SK-N-SH treated with all-trans-retinoic acid at 6 μM for 48 hours (cell line): Measurements from ENCODE around the gene DDX27.

Experiments
- ATAC-seq: fragments of 200-7000 bp; cut with Tn5 transposase; 3 replicates; pipeline ENCODE4 v1.9.1; 2020; ENCODE audit warnings: mild to moderate bottlenecking, moderate library complexity
- ARNTL ChIP-seq: fragments of 450-650 bp; formaldehyde crosslinking; IDR thresholded peaks from 2 replicates; pipeline ENCODE4 v1.5.0; 2020; ENCODE audit warnings: low read depth, mild to moderate bottlenecking, moderate library complexity, borderline replicate concordance
- BACH2 ChIP-seq: fragments of 250-450 bp; sonication (Bioruptor Pico); IDR thresholded peaks from 2 replicates; pipeline ENCODE4 v1.9.0; 2021; ENCODE audit warnings: mild to moderate bottlenecking, borderline replicate concordance
- CSDC2 ChIP-seq: fragments of 250-450 bp; sonication (Bioruptor Pico); IDR thresholded peaks from 2 replicates; pipeline ENCODE4 v1.5.0; 2020; ENCODE audit warnings: mild to moderate bottlenecking, moderate library complexity
- ESRRG ChIP-seq: fragments of 250-450 bp; sonication (Bioruptor Pico); IDR thresholded peaks from 2 replicates; pipeline ENCODE4 v1.6.1; 2021; ENCODE audit warnings: mild to moderate bottlenecking
- GLIS3 ChIP-seq: fragments of 250-450 bp; sonication (Bioruptor Pico); IDR thresholded peaks from 2 replicates; pipeline ENCODE4 v1.5.0; 2020; ENCODE audit warnings: mild to moderate bottlenecking, moderate library complexity
- ISL1 ChIP-seq: fragments of 250-450 bp; sonication (Bioruptor Pico); IDR thresholded peaks from 2 replicates; pipeline ENCODE4 v2.1.2; 2022; ENCODE audit warnings: mild to moderate bottlenecking, moderate library complexity
- OSR1 ChIP-seq: fragments of 250-450 bp; sonication (Bioruptor Pico); IDR thresholded peaks from 2 replicates; pipeline ENCODE4 v1.8.0; 2022; ENCODE audit warnings: moderate library complexity, mild to moderate bottlenecking, inconsistent platforms
- PPARA ChIP-seq: fragments of 250-450 bp; sonication (Bioruptor Pico); IDR thresholded peaks from 2 replicates; pipeline ENCODE4 v1.5.0; 2020; ENCODE audit warnings: mild to moderate bottlenecking, borderline replicate concordance
- RARB ChIP-seq: fragments of 250-450 bp; sonication (Bioruptor Pico); IDR thresholded peaks from 2 replicates; pipeline ENCODE4 v1.8.0; 2021; ENCODE audit warnings: mild to moderate bottlenecking, moderate library complexity
- SNAI2 ChIP-seq: fragments of 250-450 bp; sonication (Bioruptor Pico); IDR thresholded peaks from 2 replicates; pipeline ENCODE4 v1.5.0; 2020; ENCODE audit warnings: mild to moderate bottlenecking, moderate library complexity
- TCF4 ChIP-seq: fragments of 250-450 bp; sonication (Bioruptor Pico); IDR thresholded peaks from 2 replicates; pipeline ENCODE4 v1.8.0; 2021; ENCODE audit warnings: mild to moderate bottlenecking, moderate library complexity, borderline replicate concordance
- TOX ChIP-seq: fragments of 250-450 bp; sonication (Bioruptor Pico); IDR thresholded peaks from 2 replicates; pipeline ENCODE4 v1.8.0; 2021; ENCODE audit warnings: mild to moderate bottlenecking, moderate library complexity, borderline replicate concordance
- ZC3H10 ChIP-seq: fragments of 250-450 bp; sonication (Bioruptor Pico); IDR thresholded peaks from 2 replicates; pipeline ENCODE4 v1.5.1; 2021; ENCODE audit warnings: mild to moderate bottlenecking, moderate library complexity
- ZFP3 ChIP-seq: fragments of 250-450 bp; sonication (Bioruptor Pico); IDR thresholded peaks from 2 replicates; pipeline ENCODE4 v1.5.0; 2020; ENCODE audit warnings: mild to moderate bottlenecking, moderate library complexity
- ZFP30 ChIP-seq: fragments of 450-650 bp; formaldehyde crosslinking; IDR thresholded peaks from 2 replicates; pipeline ENCODE4 v1.5.0; 2022; ENCODE audit warnings: mild to moderate bottlenecking, moderate library complexity
- ZNF565 ChIP-seq: fragments of 450-650 bp; formaldehyde crosslinking; conservative IDR thresholded peaks from 2 replicates; pipeline ENCODE4 v1.5.0; 2020; ENCODE audit warnings: low read depth, mild to moderate bottlenecking, moderate library complexity
- ZNF70 ChIP-seq: fragments of 450-650 bp; formaldehyde crosslinking; IDR thresholded peaks from 2 replicates; pipeline ENCODE4 v1.5.0; 2020; ENCODE audit warnings: mild to moderate bottlenecking, moderate library complexity
- ZNF8 ChIP-seq: fragments of 450-650 bp; formaldehyde crosslinking; IDR thresholded peaks from 2 replicates; pipeline ENCODE4 v1.5.0; 2020; ENCODE audit warnings: mild to moderate bottlenecking, moderate library complexity
- TF ChIP-seq, protein P1 (sequence below): fragments of 250-450 bp; sonication (Bioruptor Pico); IDR thresholded peaks from 2 replicates; pipeline ENCODE4 v1.8.0; 2021; ENCODE audit warnings: low read depth, mild to moderate bottlenecking, moderate library complexity, borderline replicate concordance
- TF ChIP-seq, protein P2 (sequence below): fragments of 250-450 bp; sonication (Bioruptor Pico); IDR thresholded peaks from 2 replicates; pipeline ENCODE4 v1.5.0; 2020; ENCODE audit warnings: mild to moderate bottlenecking, moderate library complexity
- TF ChIP-seq, protein P3 (sequence below): fragments of 250-450 bp; sonication (Bioruptor Pico); IDR thresholded peaks from 2 replicates; pipeline ENCODE4 v1.8.0; 2020; ENCODE audit warnings: mild to moderate bottlenecking, moderate library complexity, borderline replicate concordance
- TF ChIP-seq, protein P4 (sequence below): fragments of 250-450 bp; sonication (Bioruptor Pico); IDR thresholded peaks from 2 replicates; pipeline ENCODE4 v1.5.1; 2021; ENCODE audit warnings: mild to moderate bottlenecking, moderate library complexity

Gene DDX27

DNA sequence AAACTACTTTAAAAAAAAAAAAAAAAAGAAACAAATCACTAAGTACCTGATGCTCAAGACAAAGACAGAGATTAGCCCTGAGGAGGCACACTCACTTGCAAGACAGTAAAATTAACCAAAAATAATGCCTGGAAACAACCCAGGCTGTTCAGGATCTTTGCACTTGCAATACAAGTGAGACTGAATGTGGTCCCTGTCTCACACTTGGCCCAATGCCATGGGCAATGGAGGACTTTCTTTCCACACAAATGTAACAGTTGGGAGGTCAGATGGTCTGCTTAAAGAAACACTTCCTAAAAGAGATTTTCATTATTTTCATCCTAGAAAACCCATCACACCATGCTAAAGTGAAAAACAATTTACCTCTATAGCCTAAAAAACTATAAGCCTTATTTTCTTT, 47.3 kb upstream of the DDX27 start:
- no peak for ATAC-seq
- TF ChIP-seq BACH2 (CRISPR knock-in tag) (no peak), ZC3H10 (CRISPR knock-in tag) (no peak)

DNA sequence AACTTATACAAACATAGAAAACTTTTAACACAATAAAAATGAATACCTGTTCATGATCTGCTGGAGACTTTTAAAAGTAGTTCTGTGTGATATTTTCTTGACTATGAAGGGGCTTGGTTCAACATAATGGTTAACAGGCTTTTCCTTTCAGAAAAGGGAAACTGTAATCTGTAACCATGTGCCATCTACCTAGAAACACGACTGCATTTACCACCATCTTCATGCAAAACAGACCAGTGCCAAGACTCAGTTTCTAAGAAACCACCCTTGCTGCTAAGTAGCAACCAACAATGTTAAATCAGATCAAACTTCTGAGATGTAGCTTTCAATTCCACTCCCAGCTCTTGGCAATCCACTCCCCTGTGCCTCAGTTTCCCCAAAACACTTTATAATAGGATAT, 46.8 kb upstream of the DDX27 start:
- ATAC-seq: no peak

DNA sequence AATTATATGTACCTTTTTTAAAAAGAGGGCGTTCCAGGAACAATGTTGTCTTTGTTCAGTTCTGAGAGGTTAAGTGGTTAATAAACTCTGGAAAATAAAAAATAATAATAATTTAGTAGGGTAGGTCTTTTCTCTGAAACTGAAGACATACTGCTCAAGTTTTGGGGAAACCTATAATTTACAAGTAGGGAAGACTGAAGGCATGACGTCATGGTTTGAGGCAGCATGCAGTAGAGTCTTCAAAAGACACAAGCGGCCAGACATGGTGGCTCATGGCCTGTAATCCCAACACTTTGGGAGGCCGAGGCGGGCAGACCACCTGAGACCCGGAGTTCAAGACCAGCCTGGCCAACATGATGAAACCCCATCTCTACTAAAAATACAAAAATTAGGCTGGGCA, 45.0 kb upstream of the DDX27 start:
- no peak for TF ChIP-seq RARB
- no peak for TF ChIP-seq ARNTL (CRISPR knock-in tag)
- TF ChIP-seq BACH2 (CRISPR knock-in tag): no peak
- TF ChIP-seq PPARA: no peak
- TF ChIP-seq ESRRG (CRISPR knock-in tag): no peak
- TF ChIP-seq TCF4 (CRISPR knock-in tag): no peak
- TF ChIP-seq, protein P1, sequence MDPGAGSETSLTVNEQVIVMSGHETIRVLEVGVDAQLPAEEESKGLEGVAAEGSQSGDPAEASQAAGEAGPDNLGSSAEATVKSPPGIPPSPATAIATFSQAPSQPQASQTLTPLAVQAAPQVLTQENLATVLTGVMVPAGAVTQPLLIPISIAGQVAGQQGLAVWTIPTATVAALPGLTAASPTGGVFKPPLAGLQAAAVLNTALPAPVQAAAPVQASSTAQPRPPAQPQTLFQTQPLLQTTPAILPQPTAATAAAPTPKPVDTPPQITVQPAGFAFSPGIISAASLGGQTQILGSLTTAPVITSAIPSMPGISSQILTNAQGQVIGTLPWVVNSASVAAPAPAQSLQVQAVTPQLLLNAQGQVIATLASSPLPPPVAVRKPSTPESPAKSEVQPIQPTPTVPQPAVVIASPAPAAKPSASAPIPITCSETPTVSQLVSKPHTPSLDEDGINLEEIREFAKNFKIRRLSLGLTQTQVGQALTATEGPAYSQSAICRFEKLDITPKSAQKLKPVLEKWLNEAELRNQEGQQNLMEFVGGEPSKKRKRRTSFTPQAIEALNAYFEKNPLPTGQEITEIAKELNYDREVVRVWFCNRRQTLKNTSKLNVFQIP: no peak
- TF ChIP-seq ZFP30: no peak
- no peak for TF ChIP-seq SNAI2 (CRISPR knock-in tag)
- TF ChIP-seq, protein P2, sequence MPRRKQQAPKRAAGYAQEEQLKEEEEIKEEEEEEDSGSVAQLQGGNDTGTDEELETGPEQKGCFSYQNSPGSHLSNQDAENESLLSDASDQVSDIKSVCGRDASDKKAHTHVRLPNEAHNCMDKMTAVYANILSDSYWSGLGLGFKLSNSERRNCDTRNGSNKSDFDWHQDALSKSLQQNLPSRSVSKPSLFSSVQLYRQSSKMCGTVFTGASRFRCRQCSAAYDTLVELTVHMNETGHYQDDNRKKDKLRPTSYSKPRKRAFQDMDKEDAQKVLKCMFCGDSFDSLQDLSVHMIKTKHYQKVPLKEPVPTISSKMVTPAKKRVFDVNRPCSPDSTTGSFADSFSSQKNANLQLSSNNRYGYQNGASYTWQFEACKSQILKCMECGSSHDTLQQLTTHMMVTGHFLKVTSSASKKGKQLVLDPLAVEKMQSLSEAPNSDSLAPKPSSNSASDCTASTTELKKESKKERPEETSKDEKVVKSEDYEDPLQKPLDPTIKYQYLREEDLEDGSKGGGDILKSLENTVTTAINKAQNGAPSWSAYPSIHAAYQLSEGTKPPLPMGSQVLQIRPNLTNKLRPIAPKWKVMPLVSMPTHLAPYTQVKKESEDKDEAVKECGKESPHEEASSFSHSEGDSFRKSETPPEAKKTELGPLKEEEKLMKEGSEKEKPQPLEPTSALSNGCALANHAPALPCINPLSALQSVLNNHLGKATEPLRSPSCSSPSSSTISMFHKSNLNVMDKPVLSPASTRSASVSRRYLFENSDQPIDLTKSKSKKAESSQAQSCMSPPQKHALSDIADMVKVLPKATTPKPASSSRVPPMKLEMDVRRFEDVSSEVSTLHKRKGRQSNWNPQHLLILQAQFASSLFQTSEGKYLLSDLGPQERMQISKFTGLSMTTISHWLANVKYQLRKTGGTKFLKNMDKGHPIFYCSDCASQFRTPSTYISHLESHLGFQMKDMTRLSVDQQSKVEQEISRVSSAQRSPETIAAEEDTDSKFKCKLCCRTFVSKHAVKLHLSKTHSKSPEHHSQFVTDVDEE (CRISPR knock-in tag): no peak
- TF ChIP-seq ZNF70 (CRISPR knock-in tag): no peak
- no peak for TF ChIP-seq TOX (CRISPR knock-in tag)
- TF ChIP-seq, all 23 proteins: peak for 0
- ATAC-seq: no peak

More for the DNA sequence above, 46.8 kb upstream of the DDX27 start:
- TF ChIP-seq ZNF565: no peak
- TF ChIP-seq OSR1 (CRISPR knock-in tag): no peak
- TF ChIP-seq ESRRG (CRISPR knock-in tag): no peak

DNA sequence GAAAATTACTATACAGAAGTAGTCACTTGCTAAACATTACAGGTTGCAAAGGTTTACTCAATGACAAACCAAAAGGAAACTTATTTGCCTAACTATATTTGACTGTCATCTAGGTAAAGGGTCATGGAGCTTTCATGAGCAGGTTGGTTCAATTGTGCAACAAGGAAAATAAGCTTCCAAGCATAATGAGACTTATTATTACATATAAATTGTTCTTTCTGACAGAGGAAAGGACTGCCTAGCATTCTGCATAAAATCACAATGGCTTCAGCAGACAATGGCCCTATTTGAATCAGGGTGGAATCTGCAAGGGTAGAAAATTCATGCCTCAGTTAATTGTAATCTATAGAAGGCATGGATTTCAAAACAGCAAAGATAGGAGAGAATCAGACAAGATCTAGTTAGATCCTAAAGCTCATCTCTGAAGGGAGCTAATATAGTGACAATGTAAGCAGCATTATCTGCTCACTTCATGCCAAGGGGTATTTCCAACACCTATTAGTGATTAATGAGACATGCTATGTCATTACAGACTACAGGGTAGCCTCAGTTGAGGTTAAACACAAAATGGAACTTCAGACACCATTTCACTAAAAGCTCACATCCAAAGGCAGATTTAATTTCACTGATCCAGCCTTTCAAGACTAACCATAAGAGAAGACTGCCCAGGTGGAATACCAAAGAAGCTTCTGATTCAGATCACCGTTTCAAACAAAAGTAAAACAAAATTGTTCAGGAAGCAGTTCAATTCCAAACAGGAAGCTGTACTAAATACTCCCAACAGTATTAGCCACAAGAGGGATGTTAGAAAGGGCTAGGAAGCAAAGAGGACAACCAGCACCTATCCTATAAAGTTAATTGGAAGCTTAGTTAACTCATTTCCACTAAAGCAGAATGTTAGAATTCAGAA, 39.6 kb upstream of the DDX27 start:
- ATAC-seq: no peak
- TF ChIP-seq CSDC2 (CRISPR knock-in tag) (no peak), ZFP30 (no peak), BACH2 (CRISPR knock-in tag) (no peak), ZNF70 (CRISPR knock-in tag) (no peak), TOX (CRISPR knock-in tag) (no peak), GLIS3 (no peak), OSR1 (CRISPR knock-in tag) (no peak), ZNF8 (CRISPR knock-in tag) (no peak), PPARA (no peak), ZC3H10 (CRISPR knock-in tag) (no peak), ZNF565 (no peak), ISL1 (CRISPR knock-in tag) (no peak), ARNTL (CRISPR knock-in tag) (no peak), ZFP3 (CRISPR knock-in tag) (no peak), SNAI2 (CRISPR knock-in tag) (no peak), ESRRG (CRISPR knock-in tag) (no peak)
- TF ChIP-seq, protein P3, sequence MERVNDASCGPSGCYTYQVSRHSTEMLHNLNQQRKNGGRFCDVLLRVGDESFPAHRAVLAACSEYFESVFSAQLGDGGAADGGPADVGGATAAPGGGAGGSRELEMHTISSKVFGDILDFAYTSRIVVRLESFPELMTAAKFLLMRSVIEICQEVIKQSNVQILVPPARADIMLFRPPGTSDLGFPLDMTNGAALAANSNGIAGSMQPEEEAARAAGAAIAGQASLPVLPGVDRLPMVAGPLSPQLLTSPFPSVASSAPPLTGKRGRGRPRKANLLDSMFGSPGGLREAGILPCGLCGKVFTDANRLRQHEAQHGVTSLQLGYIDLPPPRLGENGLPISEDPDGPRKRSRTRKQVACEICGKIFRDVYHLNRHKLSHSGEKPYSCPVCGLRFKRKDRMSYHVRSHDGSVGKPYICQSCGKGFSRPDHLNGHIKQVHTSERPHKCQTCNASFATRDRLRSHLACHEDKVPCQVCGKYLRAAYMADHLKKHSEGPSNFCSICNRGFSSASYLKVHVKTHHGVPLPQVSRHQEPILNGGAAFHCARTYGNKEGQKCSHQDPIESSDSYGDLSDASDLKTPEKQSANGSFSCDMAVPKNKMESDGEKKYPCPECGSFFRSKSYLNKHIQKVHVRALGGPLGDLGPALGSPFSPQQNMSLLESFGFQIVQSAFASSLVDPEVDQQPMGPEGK (CRISPR knock-in tag): no peak
- TF ChIP-seq, protein P4, sequence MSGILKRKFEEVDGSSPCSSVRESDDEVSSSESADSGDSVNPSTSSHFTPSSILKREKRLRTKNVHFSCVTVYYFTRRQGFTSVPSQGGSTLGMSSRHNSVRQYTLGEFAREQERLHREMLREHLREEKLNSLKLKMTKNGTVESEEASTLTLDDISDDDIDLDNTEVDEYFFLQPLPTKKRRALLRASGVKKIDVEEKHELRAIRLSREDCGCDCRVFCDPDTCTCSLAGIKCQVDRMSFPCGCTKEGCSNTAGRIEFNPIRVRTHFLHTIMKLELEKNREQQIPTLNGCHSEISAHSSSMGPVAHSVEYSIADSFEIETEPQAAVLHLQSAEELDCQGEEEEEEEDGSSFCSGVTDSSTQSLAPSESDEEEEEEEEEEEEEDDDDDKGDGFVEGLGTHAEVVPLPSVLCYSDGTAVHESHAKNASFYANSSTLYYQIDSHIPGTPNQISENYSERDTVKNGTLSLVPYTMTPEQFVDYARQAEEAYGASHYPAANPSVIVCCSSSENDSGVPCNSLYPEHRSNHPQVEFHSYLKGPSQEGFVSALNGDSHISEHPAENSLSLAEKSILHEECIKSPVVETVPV (CRISPR knock-in tag): no peak
- TF ChIP-seq, protein P1: no peak
